ENCODE results near the gene MYH9.

MYH9 gene

GRCh38 chr22:36366291-36366708 is 21.5 kb downstream of the MYH9 start:
- DNase-seq = no peak

GRCh38 chr22:36365020-36365411 is 22.8 kb downstream of the MYH9 start:
- DNase-seq = peak; percentile 81

DNA sequence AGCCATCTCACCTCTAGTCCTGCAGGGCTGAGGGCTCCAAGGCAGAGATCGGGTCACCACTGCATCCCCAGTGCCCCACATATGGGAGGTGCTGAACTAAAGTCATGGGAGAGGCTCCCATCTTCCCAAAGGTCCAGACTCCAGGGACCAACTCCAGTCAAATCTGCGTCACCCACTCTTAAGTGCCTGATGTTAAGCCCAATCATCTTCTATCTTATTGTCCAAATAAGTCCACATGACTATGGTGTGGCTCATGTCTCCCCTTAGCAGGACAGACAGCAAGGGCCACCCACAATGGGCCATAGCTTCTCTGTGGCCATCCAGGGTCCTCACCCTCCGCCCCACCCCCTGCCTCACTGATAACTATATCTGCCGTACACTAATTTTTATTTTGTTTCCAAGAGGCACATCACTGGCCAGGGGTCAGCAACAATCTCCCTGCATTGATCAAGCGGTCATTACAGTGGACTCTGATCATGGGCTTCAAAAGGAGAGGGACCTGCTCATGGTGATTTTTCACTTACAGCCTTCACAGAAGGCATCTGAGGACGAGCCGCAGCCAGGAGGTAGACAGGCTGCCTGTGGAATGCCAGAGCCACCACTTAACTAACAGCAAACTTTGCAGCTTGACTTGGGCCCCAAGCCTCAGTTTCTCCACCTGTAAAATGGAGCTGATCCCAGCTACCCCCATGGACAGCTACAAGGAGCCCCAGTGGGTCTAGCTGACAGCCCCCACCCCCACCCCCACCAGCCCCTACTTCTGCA is 23.3 kb downstream of the MYH9 start:
- no peak for DNase-seq

- no peak for DNase-seq
Measured at GRCh38 chr22:36363349-36363981, 24.3 kb downstream of the MYH9 start.

DNA sequence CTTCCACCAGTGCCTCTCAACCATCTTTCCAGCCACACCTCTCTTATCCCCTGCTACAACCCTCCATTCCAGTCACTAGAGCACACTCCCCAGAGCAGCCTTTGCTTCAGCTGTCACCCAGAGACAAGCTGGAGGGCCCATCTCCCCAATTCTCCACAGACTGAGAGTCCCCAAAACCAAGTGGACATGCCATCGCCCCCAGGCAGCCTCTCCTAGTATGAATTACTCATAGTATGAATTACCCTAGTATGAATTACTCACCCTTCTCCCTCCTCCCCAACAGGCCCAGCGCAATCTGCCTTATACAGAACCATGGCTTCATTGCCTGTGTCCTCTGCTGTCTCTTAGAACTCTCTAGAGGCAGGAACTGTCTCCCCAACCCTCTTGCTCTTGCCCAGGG is 24.8 kb downstream of the MYH9 start:
- DNase-seq = no peak

DNA sequence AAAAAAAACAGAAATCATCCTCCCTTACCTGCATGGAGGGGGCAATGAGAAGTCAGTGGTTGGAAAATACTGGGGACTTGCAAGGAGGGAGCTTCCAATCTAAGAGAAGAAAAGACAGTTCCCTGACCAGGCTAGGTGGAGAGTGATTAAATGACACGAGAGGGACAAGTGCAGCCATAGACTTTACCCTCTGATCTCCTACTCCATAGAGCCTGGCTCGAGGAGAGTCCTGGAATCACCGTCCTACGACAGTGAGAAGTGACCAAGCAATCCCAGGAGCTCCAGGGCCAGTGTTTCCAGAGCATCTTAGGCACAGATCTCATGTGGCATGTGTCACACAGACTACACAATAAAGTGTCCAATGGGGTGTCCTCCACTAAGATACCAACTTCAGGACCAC is 25.7 kb downstream of the MYH9 start:
- no peak for DNase-seq

DNA sequence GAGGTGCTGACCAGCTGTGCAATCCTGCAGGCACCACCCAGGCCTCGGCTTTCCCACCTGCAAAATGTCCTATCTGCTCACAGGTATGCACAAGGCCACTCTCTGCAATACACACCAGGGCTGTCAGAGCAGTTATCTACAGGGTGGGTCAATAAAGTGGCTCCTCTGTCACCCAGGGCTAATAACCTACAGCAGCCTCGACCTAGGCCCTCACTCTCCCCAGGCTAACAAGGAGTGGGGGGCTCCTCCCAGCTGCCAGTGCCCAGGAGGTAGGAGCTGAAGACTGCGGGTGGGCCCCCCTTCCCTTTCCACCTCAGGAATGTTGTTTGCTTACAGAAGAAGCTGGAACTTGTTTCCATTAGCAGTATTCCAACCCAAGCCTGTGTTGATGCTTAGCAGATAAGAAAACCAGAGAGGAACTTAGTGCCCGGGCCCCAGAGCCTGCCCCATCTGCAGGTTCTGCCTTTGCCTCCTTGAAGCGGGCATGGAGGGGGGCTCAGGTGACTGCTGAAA is 26.8 kb downstream of the MYH9 start:
- no peak for DNase-seq

DNA sequence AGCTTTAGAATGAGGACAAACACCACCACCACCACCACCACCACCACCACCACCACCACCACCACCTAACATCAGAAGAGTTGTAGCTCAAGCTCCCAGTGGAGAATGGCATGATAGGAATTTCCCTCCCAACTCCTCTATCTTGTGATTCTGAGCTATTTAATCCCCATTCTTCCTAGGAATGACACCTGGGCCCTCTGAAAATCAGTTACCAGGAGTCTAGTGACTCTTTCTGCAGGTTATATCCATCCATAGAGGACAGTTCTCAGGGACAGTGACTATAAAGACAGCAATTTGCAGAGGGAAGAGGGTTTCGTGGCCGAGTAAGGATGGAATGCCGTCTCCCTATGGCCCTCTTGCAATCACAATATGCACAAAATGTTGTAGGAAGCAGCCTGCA is 27.8 kb downstream of the MYH9 start:
- no peak for DNase-seq

DNA sequence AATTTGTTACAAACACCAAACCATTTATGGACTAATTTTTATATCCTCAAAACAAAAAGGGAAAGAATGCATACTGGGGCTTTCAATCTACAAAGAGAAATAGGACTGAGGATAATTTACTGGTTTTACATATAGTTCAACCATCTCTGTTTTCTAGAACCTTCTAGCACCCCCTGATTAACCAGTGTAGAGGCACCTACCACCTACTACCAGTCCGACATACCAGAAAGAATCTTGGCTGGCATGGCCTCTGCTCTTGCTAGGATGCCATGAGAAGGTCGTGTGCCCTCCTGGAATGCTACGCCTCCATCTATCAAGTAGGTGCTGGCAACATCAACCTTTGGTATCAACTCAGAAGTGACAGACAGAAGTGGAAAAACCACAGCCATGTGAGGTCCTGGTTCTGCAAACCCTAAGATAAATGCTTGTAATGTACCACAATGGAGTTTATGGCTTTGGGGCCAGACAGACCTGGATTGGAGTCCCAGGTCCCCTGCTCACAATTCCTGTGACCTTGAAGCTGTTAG is 28.2 kb downstream of the MYH9 start:
- DNase-seq = no peak

DNA sequence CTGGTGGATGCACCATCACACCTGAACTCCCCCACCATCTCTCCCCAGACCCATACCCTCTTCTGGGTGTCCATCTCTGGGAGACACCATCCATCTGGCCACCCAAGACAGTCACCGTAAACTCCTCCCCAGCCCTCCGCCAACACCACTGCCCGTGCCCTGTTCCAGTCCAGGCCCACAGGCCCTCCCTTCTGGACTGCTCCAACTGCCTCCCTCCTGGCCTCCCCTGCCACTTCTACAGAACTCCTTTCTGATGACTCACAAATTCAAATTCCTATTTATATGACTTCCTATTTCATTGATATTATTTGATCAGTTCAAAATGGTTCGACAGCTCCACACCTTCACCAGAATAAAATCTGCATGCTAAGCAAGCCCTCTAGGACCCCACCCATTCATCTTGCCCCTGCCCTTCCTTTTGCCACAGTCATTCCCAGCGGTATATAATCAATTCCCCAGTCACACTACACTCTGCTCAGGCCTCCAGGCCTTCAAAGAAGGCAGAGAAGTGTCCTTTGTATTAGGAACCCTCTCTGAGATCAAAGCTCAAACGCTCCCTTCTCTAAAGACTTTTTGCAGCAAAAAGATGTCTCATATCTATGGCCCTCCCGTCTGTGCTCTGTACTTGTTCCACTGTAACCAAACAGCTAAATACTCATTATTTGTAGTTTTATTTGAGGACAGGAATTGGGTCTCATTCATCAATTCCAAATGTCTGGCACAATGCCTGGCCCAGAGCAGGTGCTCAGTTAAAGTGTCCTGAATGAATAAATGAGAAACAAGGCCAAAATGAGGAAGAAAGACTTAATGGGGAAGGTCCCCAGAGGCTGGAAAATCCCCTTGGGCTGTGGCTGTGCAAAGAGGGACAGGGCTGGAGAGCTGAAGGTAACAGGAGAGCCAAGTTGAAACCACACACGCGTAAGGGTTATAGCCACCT is 29.0 kb downstream of the MYH9 start:
- no peak for DNase-seq

GRCh38 chr22:36356708-36357624 is 30.8 kb downstream of the MYH9 start:
- peak; percentile 55 for DNase-seq

DNA sequence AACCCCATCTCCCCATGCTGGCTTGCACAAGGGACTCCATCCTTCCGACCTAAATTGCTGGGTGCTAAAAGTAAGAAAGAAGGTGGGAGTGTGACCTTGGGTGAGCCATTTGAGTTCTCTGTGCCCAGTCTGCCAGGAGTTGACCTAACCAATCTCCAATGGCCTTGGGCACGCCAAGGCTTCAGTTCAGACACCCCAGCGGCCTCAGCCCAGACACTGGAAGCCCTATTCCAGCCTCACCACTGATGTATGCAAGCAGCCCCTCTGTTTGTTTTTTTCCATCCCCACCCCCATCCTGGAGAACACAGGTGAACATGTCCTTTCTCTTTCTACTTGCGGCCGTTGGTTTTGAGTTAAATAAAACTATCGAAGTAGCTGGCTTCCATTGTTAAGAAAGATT is 31.9 kb downstream of the MYH9 start:
- no peak for DNase-seq

DNA sequence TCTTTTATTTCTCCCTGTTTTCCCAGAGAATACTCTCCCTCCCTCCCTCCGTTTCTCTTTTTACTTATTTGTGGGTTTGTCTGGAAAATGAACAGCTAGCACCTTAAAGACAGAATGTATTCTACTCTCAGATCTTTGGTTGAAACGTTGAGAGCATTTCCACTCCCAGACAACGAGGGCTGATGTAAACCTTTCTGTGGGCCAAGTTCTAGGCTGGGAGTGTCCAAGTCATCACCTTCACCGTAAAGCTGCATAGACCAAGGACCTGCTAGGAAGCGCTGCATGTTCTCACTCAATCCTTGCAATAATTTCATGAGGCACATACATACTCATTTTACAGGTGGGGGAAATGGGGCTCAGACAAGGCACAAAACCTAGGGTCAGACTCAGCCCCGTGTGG is 32.4 kb downstream of the MYH9 start:
- no peak for DNase-seq

- DNase-seq = no peak
Measured at GRCh38 chr22:36352803-36353507, 34.8 kb downstream of the MYH9 start.

- DNase-seq = no peak
Measured at GRCh38 chr22:36351921-36352802, 35.6 kb downstream of the MYH9 start.

GRCh38 chr22:36350751-36351594 is 36.8 kb downstream of the MYH9 start:
- no peak for DNase-seq

GRCh38 chr22:36349726-36350125 is 38.0 kb downstream of the MYH9 start:
- no peak for DNase-seq

DNA sequence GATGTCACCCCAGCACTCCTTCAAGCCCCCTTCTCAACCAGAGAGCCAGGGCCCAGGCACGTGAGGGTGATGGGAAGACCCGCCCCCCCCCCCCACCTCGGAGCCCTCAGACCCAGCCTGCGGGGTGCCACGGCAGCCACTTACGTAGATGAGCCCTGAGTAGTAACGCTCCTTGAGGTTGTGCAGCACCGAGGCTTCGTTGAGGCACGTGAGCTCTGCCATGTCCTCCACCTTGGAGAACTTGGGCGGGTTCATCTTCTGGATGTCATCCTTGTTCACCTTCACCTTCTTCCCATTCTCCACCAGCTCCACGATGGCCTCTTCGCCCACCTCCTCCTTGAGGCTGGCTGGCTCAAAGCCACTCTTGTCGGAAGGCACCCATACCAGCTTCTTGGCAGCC is 39.0 kb downstream of the MYH9 start:
- DNase-seq = no peak

DNA sequence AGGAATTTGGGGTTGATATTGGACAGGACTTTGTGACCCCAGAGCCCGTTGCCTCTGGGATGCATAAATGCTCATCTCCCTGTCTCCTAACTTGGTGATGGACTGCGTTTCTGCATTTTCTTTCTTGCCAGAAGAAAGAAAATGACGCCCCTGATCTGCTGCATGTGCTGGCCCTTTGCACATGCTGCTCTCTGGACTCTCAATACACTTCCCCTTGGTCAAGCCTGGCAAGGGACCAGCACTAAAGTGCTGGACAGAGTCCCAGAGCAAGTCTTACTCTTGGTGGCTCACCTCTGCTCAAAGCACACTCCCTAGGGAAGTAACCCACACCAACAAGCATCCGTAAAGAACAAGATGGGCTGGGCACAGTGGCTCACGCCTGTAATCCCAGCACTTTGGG is 40.7 kb downstream of the MYH9 start:
- DNase-seq = no peak
